Epithelial cell of umbilical artery (primary cell): ENCODE measurements around the gene POU3F3. TPM values are rescaled to one million over a fixed set of nuclear protein-coding genes. Genes with fewer than 3 reads are reported as not detected.

Source experiments
- total RNA-seq: library from RNA; depleted of rRNA; stranded (reverse); fragments of >200 nt; gene quantifications from 2 replicates; pipeline ENCODE4 v1.2.3, GENCODE V29; 2014

Gene POU3F3
- not detected in 2 replicates for total RNA-seq

DNA sequence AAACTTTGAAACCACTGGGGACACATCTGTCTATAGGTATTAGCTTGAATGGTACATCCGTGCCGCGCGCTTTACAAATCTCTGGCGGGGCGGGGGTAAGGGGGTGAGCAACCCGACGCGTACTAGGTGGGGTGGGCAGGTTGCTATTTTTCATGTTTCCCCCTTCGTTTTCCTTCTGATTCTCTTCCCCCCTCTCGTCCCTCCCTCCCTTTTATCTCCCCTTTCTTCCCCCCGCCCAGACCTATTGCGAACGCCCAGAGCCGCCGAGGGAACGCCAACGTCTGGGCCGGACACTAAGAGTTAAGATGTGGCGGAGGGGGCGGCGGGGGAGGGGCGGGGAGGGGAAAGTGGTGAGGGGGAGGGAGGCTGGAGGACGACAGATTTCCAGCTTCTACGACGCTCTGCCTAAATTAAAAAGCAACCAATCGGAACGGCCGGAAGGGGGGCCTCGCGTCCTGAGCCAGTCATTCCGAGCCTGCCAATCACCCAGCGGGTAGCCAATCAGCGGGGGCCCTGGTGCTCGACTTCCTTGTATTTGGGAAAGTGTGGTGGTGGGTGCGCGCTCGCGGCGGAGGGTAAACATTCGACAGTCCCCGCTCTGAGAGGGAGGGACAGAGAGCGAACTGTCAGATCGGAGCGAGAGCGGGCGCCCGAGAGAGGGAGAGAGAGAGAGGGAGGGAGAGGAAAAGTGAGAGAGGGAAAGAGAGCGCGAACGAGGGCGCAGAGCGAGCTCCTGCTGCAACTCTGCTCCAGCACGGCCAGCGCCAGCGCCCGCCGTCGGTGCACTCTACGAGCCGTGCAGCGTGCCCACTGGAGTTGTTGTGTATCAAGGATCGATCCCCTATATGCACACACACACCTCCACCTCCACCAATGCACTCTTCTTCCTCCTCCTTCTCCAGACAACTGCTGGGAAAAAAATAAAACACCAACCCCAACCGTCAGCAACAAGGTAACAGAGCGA lies at the start of gene POU3F3:
TSS of gene POU3F3 (plus strand) at position 582 of the 964 bp plus-strand sequence. CDS start 1,396 bp downstream, outside the sequence.

Other genes starting within 250 kb of the POU3F3 start
- gene MRPS9, start 184.0 kb downstream of the POU3F3 start, total RNA-seq = 31.8 and 49.2 TPM in 2 replicates